ENCODE measurements around the gene SLIT3.

GRCh38 chr5:168683247-168683926 is 617.6 kb downstream of the SLIT3 start:
- no peak for TF ChIP-seq CTCF (IDR thresholded peaks at IDR 0.05; ENCODE audit: borderline replicate concordance, extremely low read depth, low read length, poor library complexity, severe bottlenecking)
- no peak for TF ChIP-seq EZH2 (IDR thresholded peaks at IDR 0.05; ENCODE audit: borderline replicate concordance, low read depth, low read length, severe bottlenecking)

Measured in DND-41 (cell line).